Measurements from ENCODE around the gene SMYD2.

SMYD2 gene

GRCh38 chr1:214384373-214385079, 103.6 kb downstream of the SMYD2 start:
- DNase-seq (ENCODE audit: low read depth in 1 of 2, low spot score in 1 of 2): no peak

- DNase-seq (ENCODE audit: low read depth in 1 of 2, low spot score in 1 of 2): no peak
These were observed 104.5 kb downstream of the SMYD2 start for GRCh38 chr1:214385428-214385827.

- DNase-seq (ENCODE audit: low read depth in 1 of 2, low spot score in 1 of 2): no peak
These were observed 105.4 kb downstream of the SMYD2 start for GRCh38 chr1:214386333-214386732.
